ENCODE results near the gene PITPNC1. TPM values are rescaled to one million over a fixed set of nuclear protein-coding genes. Genes with fewer than 3 reads are reported as not detected.

Gene PITPNC1
- total RNA-seq, 1 experiment from 2014 or later: 6.9 TPM

DNA sequence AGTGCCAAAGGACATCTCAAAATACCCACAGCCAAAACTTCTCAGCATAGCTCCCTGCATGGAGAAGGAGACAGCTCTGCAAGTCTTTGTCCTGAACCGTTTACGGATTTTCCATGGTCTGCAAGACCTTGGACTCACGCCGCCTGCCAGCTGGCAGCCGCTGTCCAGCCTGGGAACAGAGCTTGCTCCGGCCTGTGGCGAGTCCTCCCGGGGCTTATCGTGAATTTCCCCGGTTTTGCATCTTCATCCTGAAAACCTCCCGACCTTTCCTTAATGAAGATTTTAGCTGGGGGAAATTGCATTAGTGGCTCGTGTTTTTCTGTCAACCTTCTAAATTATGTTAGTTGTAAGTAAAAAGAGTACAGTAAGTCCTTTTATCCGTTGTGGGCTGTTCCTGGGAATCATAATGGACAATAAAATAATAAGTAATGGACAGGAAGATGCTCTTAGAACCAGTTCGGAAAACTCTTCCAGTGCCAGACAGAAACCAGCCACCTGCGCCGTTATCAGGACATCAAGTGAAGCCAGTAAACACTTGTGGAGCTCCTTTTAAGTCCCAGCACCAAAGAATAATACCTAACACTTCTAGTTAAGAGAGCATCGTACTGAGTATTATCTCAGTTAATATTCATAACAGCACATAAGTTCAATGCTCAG is 228.3 kb downstream of the PITPNC1 start:
- no peak for TF ChIP-seq CTCF (IDR thresholded peaks at IDR 0.05; ENCODE audit: unreplicated experiment)
- Mint-ChIP-seq H3K9me3 (ENCODE audit: low read depth, unreplicated experiment) (no peaks in the 10 kb centered on the region), H3K27ac (ENCODE audit: unreplicated experiment) (no peak overlapping the region), H3K27me3 (ENCODE audit: unreplicated experiment) (no peaks in the 10 kb centered on the region), H3K36me3 (ENCODE audit: insufficient read depth, unreplicated experiment) (no peaks in the 10 kb centered on the region), H3K4me1 (ENCODE audit: low read depth, unreplicated experiment) (peaks cover 28% of the 10 kb centered on the region), H3K4me3 (ENCODE audit: low read depth, unreplicated experiment) (no peak overlapping the region)
- intact Hi-C loops (cut with micrococcal nuclease; ENCODE audit: unreplicated experiment): loop anchor here (10.0 kb wide), 2 partner anchors 81 to 131 kb away; no protein-coding TSS in a partner anchor
- CTCF ChIA-PET: no interaction called here
- BruUV-seq (replicated peaks): no TSS peak
- DNase-seq: no peak

GRCh38 chr17:67606471-67606870 is 229.4 kb downstream of the PITPNC1 start:
- CTCF ChIA-PET: no interaction called here
- BruUV-seq (replicated peaks): no TSS peak
- peak; percentile 47 for DNase-seq
- TF ChIP-seq CTCF (IDR thresholded peaks at IDR 0.05; ENCODE audit: unreplicated experiment): no peak
- H3K9me3 Mint-ChIP-seq (ENCODE audit: low read depth, unreplicated experiment): no peaks in the 10 kb centered on the region
- H3K27ac Mint-ChIP-seq (ENCODE audit: unreplicated experiment): no peak overlapping the region
- peaks cover 28% of the 10 kb centered on the region for H3K4me1 Mint-ChIP-seq (ENCODE audit: low read depth, unreplicated experiment)
- intact Hi-C loops (cut with micrococcal nuclease; ENCODE audit: unreplicated experiment): loop anchor here (10.0 kb wide), 2 partner anchors 82 to 132 kb away; no protein-coding TSS in a partner anchor
- H3K36me3 Mint-ChIP-seq (ENCODE audit: insufficient read depth, unreplicated experiment): no peaks in the 10 kb centered on the region
- H3K27me3 Mint-ChIP-seq (ENCODE audit: unreplicated experiment): peaks cover under 1% of the 10 kb centered on the region
- H3K4me3 Mint-ChIP-seq (ENCODE audit: low read depth, unreplicated experiment): no peak overlapping the region

DNA sequence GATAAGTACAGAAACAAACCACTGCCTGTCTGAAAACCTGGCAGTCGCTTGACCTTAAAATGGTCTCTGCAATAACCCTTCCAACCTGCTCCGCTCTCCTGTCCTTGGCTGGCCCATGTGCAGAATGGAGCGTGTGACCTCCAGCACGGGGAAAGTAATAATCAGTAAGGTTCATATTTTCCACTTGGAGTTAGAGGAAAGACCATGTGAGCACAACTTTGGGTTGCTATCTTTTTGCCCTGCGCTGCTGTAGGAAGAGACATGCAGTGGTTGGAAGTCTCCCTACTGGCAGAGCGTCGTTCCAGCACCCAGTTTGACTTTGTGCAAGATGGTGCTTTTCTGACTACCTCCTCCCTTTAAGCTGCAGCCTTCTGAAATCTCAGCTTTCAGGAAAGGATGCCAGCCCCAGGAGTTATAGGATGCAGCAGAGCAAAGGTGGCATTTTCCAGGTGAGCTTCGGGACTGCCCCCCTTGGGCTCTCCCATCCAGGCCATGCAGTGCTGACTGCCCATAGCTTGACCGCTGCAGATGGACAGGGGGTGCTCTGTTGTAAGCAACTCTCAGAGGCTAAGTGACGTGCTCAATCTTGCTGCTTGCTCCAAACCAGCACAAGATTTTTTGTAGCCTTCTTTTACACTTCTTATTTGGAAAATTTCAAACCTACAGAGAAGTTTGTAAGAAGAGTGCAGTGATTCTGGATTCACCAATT is 230.0 kb downstream of the PITPNC1 start:
- intact Hi-C loops (cut with micrococcal nuclease; ENCODE audit: unreplicated experiment): loop anchor here (10.0 kb wide), 2 partner anchors 82 to 132 kb away; no protein-coding TSS in a partner anchor
- no TSS peak for BruUV-seq (replicated peaks)
- Mint-ChIP-seq H3K27me3 (ENCODE audit: unreplicated experiment) (peaks cover 6% of the 10 kb centered on the region), H3K36me3 (ENCODE audit: insufficient read depth, unreplicated experiment) (no peaks in the 10 kb centered on the region), H3K27ac (ENCODE audit: unreplicated experiment) (no peak overlapping the region), H3K4me3 (ENCODE audit: low read depth, unreplicated experiment) (no peak overlapping the region), H3K4me1 (ENCODE audit: low read depth, unreplicated experiment) (peaks cover 24% of the 10 kb centered on the region), H3K9me3 (ENCODE audit: low read depth, unreplicated experiment) (no peaks in the 10 kb centered on the region)
- no peak for TF ChIP-seq CTCF (IDR thresholded peaks at IDR 0.05; ENCODE audit: unreplicated experiment)
- no peak for DNase-seq
- CTCF ChIA-PET: no interaction called here

DNA sequence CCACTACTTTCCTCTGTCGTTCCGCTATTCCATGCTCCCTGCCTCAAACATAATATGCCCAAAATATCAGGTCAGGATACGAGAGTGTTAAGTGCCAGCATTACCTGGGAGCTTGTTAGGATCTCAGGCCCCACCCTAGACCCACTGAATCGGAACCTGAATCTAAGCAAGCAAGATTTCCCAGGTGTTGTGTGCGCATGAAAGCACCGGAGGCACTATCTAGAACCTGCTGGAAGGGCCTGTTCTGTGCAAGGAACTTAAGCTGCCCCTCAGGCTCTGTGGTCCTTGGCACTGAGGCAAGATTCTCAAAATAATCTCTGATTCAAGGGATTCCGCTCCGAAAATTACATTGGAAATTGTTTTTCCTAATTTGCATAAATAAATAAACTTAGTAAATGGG is 233.0 kb downstream of the PITPNC1 start:
- H3K27me3 Mint-ChIP-seq (ENCODE audit: unreplicated experiment): peaks cover 13% of the 10 kb centered on the region
- no peaks in the 10 kb centered on the region for H3K9me3 Mint-ChIP-seq (ENCODE audit: low read depth, unreplicated experiment)
- H3K27ac Mint-ChIP-seq (ENCODE audit: unreplicated experiment): no peak overlapping the region
- no peak for DNase-seq
- CTCF ChIA-PET: interaction anchor here (0.7 kb wide), 1 partner anchor 226 kb away, joined by 3 read pairs; no protein-coding TSS in a partner anchor
- no peak for TF ChIP-seq CTCF (IDR thresholded peaks at IDR 0.05; ENCODE audit: unreplicated experiment)
- H3K4me3 Mint-ChIP-seq (ENCODE audit: low read depth, unreplicated experiment): no peak overlapping the region
- no peaks in the 10 kb centered on the region for H3K36me3 Mint-ChIP-seq (ENCODE audit: insufficient read depth, unreplicated experiment)
- intact Hi-C loops (cut with micrococcal nuclease; ENCODE audit: unreplicated experiment): no loop called here
- H3K4me1 Mint-ChIP-seq (ENCODE audit: low read depth, unreplicated experiment): peaks cover 19% of the 10 kb centered on the region
- BruUV-seq (replicated peaks): no TSS peak

Data from Calu3 (cell line).